ENCODE data around the gene FBLN1. TPM values are rescaled to one million over a fixed set of nuclear protein-coding genes. Genes with fewer than 3 reads are reported as not detected.

The FBLN1 gene
- polyA plus RNA-seq, 1 experiment = 1,033 TPM

GRCh38 chr22:45626198-45626651, 123.5 kb downstream of the FBLN1 start:
- Histone ChIP-seq H3K36me3 (ENCODE audit: control insufficient read depth, insufficient read depth, low read length) (no peaks in the 10 kb centered on the region), H3K27me3 (ENCODE audit: control insufficient read depth, insufficient read depth, low read length) (no peaks in the 10 kb centered on the region), H3K4me3 (ENCODE audit: low read depth, low read length) (no peak overlapping the region)
- TF ChIP-seq CTCF (IDR thresholded peaks at IDR 0.05; ENCODE audit: insufficient read depth, low read depth, low read length) = no peak
- POLR2A ChIA-PET = no interaction called here
- CTCF ChIA-PET = interaction anchor here (0.9 to 1.1 kb wide), 2 partner anchors 9 to 237 kb away, joined by 3 read pairs; no protein-coding TSS in a partner anchor
- no peak for DNase-seq (ENCODE audit: low read depth)

- ChIA-PET CTCF (interaction anchor here (0.6 to 1.6 kb wide), 2 partner anchors 10 to 1064 kb away, joined by 3 to 4 read pairs; no protein-coding TSS in a partner anchor), POLR2A (no interaction called here)
- Histone ChIP-seq H3K4me3 (ENCODE audit: low read depth, low read length) (no peak overlapping the region), H3K27me3 (ENCODE audit: control insufficient read depth, insufficient read depth, low read length) (peaks cover 2% of the 10 kb centered on the region; the same call in 1 of the 2 replicates), H3K36me3 (ENCODE audit: control insufficient read depth, insufficient read depth, low read length) (no peaks in the 10 kb centered on the region)
- TF ChIP-seq CTCF (IDR thresholded peaks at IDR 0.05; ENCODE audit: insufficient read depth, low read depth, low read length) = no peak
- no peak for DNase-seq (ENCODE audit: low read depth)
Observed at GRCh38 chr22:45627489-45628233, 125.0 kb downstream of the FBLN1 start.

- Histone ChIP-seq H3K27me3 (ENCODE audit: control insufficient read depth, insufficient read depth, low read length) (peaks cover 5% of the 10 kb centered on the region; the same call in 1 of the 2 replicates), H3K36me3 (ENCODE audit: control insufficient read depth, insufficient read depth, low read length) (no peaks in the 10 kb centered on the region), H3K4me3 (ENCODE audit: low read depth, low read length) (no peak overlapping the region)
- ChIA-PET CTCF (interaction anchor here (0.6 to 1.6 kb wide), 4 partner anchors 9 to 1064 kb away, joined by 3 to 5 read pairs (median 4); no protein-coding TSS in a partner anchor), POLR2A (no interaction called here)
- TF ChIP-seq CTCF (IDR thresholded peaks at IDR 0.05; ENCODE audit: insufficient read depth, low read depth, low read length) = no peak
- DNase-seq (ENCODE audit: low read depth) = no peak
Observed at GRCh38 chr22:45628515-45628914, 125.8 kb downstream of the FBLN1 start.

- POLR2A ChIA-PET = no interaction called here
- Histone ChIP-seq H3K36me3 (ENCODE audit: control insufficient read depth, insufficient read depth, low read length) (no peaks in the 10 kb centered on the region), H3K4me3 (ENCODE audit: low read depth, low read length) (no peak overlapping the region), H3K27me3 (ENCODE audit: control insufficient read depth, insufficient read depth, low read length) (peaks cover 5% of the 10 kb centered on the region)
- CTCF ChIA-PET = interaction anchor here (0.7 to 1.6 kb wide), 5 partner anchors 8 to 238 kb away, joined by 3 to 5 read pairs (median 4); no protein-coding TSS in a partner anchor
- no peak for TF ChIP-seq CTCF (IDR thresholded peaks at IDR 0.05; ENCODE audit: insufficient read depth, low read depth, low read length)
- DNase-seq (ENCODE audit: low read depth) = no peak
Observed at GRCh38 chr22:45629469-45630089, 126.9 kb downstream of the FBLN1 start.

GRCh38 chr22:45630436-45630835, 127.8 kb downstream of the FBLN1 start:
- TF ChIP-seq CTCF (IDR thresholded peaks at IDR 0.05; ENCODE audit: insufficient read depth, low read depth, low read length) = no peak
- Histone ChIP-seq H3K27me3 (ENCODE audit: control insufficient read depth, insufficient read depth, low read length) (peaks cover 5% of the 10 kb centered on the region), H3K4me3 (ENCODE audit: low read depth, low read length) (no peak overlapping the region), H3K36me3 (ENCODE audit: control insufficient read depth, insufficient read depth, low read length) (no peaks in the 10 kb centered on the region)
- no peak for DNase-seq (ENCODE audit: low read depth)
- ChIA-PET POLR2A (no interaction called here), CTCF (interaction anchor here (0.7 to 1.2 kb wide), 3 partner anchors 11 to 15 kb away, joined by 3 to 4 read pairs (median 3); no protein-coding TSS in a partner anchor)

Data from BJ (cell line).